ENCODE data around the gene NAALADL2.
"Not testable (repeated sequence)": the region's sequence is repeated elsewhere in the genome, so short reads cannot be mapped to it uniquely, and the experiment has no call there.

The NAALADL2 gene

GRCh38 chr3:175469124-175469523 is 610.0 kb downstream of the NAALADL2 start:
- DNase-seq (ENCODE audit: low read depth in 4 of 4, low spot score in 1 of 4): no peak

GRCh38 chr3:175475765-175476164 is 616.6 kb downstream of the NAALADL2 start:
- DNase-seq (ENCODE audit: low read depth in 4 of 4, low spot score in 1 of 4): no peak

- no peak for DNase-seq (ENCODE audit: low read depth in 4 of 4, low spot score in 1 of 4)
Observed at GRCh38 chr3:175476489-175476888, 617.4 kb downstream of the NAALADL2 start.

GRCh38 chr3:175477651-175478224 is 618.6 kb downstream of the NAALADL2 start:
- DNase-seq (ENCODE audit: low read depth in 4 of 4, low spot score in 1 of 4): no peak

- DNase-seq (ENCODE audit: low read depth in 4 of 4, low spot score in 1 of 4): no peak
Observed at GRCh38 chr3:175478301-175478700, 619.2 kb downstream of the NAALADL2 start.

- no peak for DNase-seq (ENCODE audit: low read depth in 4 of 4, low spot score in 1 of 4)
Observed at GRCh38 chr3:175479175-175479574, 620.0 kb downstream of the NAALADL2 start.

- no peak for DNase-seq (ENCODE audit: low read depth in 4 of 4, low spot score in 1 of 4)
Observed at GRCh38 chr3:175479800-175480199, 620.7 kb downstream of the NAALADL2 start.

- DNase-seq (ENCODE audit: low read depth in 4 of 4, low spot score in 1 of 4): no peak
Observed at GRCh38 chr3:175484666-175485065, 625.5 kb downstream of the NAALADL2 start.

- no peak for DNase-seq (ENCODE audit: low read depth in 4 of 4, low spot score in 1 of 4)
Observed at GRCh38 chr3:175485436-175485835, 626.3 kb downstream of the NAALADL2 start.

GRCh38 chr3:175486255-175486654 is 627.1 kb downstream of the NAALADL2 start:
- DNase-seq (ENCODE audit: low read depth in 4 of 4, low spot score in 1 of 4): no peak

- no peak for DNase-seq (ENCODE audit: low read depth in 4 of 4, low spot score in 1 of 4)
Observed at GRCh38 chr3:175489406-175489805, 630.3 kb downstream of the NAALADL2 start.

- no peak for DNase-seq (ENCODE audit: low read depth in 4 of 4, low spot score in 1 of 4)
Observed at GRCh38 chr3:175493301-175493700, 634.2 kb downstream of the NAALADL2 start.

GRCh38 chr3:175495331-175495730 is 636.2 kb downstream of the NAALADL2 start:
- DNase-seq (ENCODE audit: low read depth in 4 of 4, low spot score in 1 of 4): no peak

- no peak for DNase-seq (ENCODE audit: low read depth in 4 of 4, low spot score in 1 of 4)
Observed at GRCh38 chr3:175502155-175502554, 643.0 kb downstream of the NAALADL2 start.

- DNase-seq (ENCODE audit: low read depth in 4 of 4, low spot score in 1 of 4): no peak
Observed at GRCh38 chr3:175511219-175511785, 652.2 kb downstream of the NAALADL2 start.

GRCh38 chr3:175512700-175513099 is 653.6 kb downstream of the NAALADL2 start:
- DNase-seq (ENCODE audit: low read depth in 4 of 4, low spot score in 1 of 4): no peak

GRCh38 chr3:175518459-175518858 is 659.3 kb downstream of the NAALADL2 start:
- no peak for DNase-seq (ENCODE audit: low read depth in 4 of 4, low spot score in 1 of 4)

- no peak for DNase-seq (ENCODE audit: low read depth in 4 of 4, low spot score in 1 of 4)
Observed at GRCh38 chr3:175521406-175521805, 662.3 kb downstream of the NAALADL2 start.

- DNase-seq (ENCODE audit: low read depth in 4 of 4, low spot score in 1 of 4): no peak
Observed at GRCh38 chr3:175526191-175526590, 667.1 kb downstream of the NAALADL2 start.

GRCh38 chr3:175526609-175527280 is 667.6 kb downstream of the NAALADL2 start:
- no peak for DNase-seq (ENCODE audit: low read depth in 4 of 4, low spot score in 1 of 4)

GRCh38 chr3:175528693-175529092 is 669.6 kb downstream of the NAALADL2 start:
- not testable (repeated sequence) for DNase-seq (ENCODE audit: low read depth in 4 of 4, low spot score in 1 of 4)

GRCh38 chr3:175535351-175535750 is 676.2 kb downstream of the NAALADL2 start:
- no peak for DNase-seq (ENCODE audit: low read depth in 4 of 4, low spot score in 1 of 4)

GRCh38 chr3:175546115-175546514 is 687.0 kb downstream of the NAALADL2 start:
- DNase-seq (ENCODE audit: low read depth in 4 of 4, low spot score in 1 of 4): no peak

All from stimulated activated CD4-positive, alpha-beta T cell treated with anti-CD3 and anti-CD28 coated beads, Interleukin-1b, Interleukin-23, amount 100 ng/mL, for 24 hours (primary cell).